MCF 10A (cell line): ENCODE results near the gene OPCML. TPM values are rescaled to one million over a fixed set of nuclear protein-coding genes. Genes with fewer than 3 reads are reported as not detected.

Experiments
- BruUV-seq: library from RNA; stranded (reverse); fragments of 400-500 nt; replicated peaks from 2 replicates; lab custom pipeline; 2021; lab: Mats Ljungman, UMichigan
- CTCF ChIA-PET: fragments of 300-600 bp; sonication (Branson Sonifier 250); formaldehyde crosslinking; extraction: SDS; loops from one replicate; lab custom pipeline; 2021; ENCODE audit warnings: antibody characterized with exemption, inconsistent platforms; lab: Yijun Ruan, JAX
- POLR2A ChIA-PET: fragments of 300-600, 350-650 bp; sonication (Branson Sonifier 250); formaldehyde crosslinking; extraction: SDS; loops from one replicate; lab custom pipeline; 2020; ENCODE audit warnings: antibody characterized with exemption, inconsistent platforms; lab: Yijun Ruan, JAX
- DNase-seq: peaks from one replicate; pipeline ENCODE4 v3.0.0-alpha.2; 2018; ENCODE audit not compliant: unreplicated experiment
- H3K27ac Mint-ChIP-seq: one replicate; pipeline ENCODE4 v1.8.0; 2022; ENCODE audit warnings: mild to moderate bottlenecking, low read depth, mixed read lengths; ENCODE audit not compliant: unreplicated experiment
- H3K27me3 Mint-ChIP-seq: one replicate; pipeline ENCODE4 v1.8.0; 2022; ENCODE audit warnings: mixed read lengths; ENCODE audit not compliant: insufficient read depth, unreplicated experiment
- H3K36me3 Mint-ChIP-seq: one replicate; pipeline ENCODE4 v1.8.0; 2022; ENCODE audit warnings: mild to moderate bottlenecking, moderate library complexity, mixed read lengths; ENCODE audit not compliant: insufficient read depth, unreplicated experiment
- H3K4me1 Mint-ChIP-seq: one replicate; pipeline ENCODE4 v1.8.0; 2022; ENCODE audit warnings: mixed read lengths; ENCODE audit not compliant: insufficient read depth, unreplicated experiment
- H3K4me3 Mint-ChIP-seq: one replicate; pipeline ENCODE4 v1.8.0; 2022; ENCODE audit warnings: mild to moderate bottlenecking, moderate library complexity, mixed read lengths; ENCODE audit not compliant: unreplicated experiment
- H3K9me3 Mint-ChIP-seq: one replicate; pipeline ENCODE4 v1.8.0; 2022; ENCODE audit warnings: mixed read lengths; ENCODE audit not compliant: unreplicated experiment
- CTCF ChIP-seq: fragments of 200-600 bp; IDR thresholded peaks from one replicate; pipeline ENCODE4 v1.8.0; 2022; ENCODE audit warnings: antibody characterized with exemption, mild to moderate bottlenecking; ENCODE audit not compliant: unreplicated experiment
- intact Hi-C: fragments of 100-400 bp; cut with micrococcal nuclease; formaldehyde crosslinking; loops from 2 replicates; pipeline ENCODE4 v1.14.1; 2022
- total RNA-seq: library from RNA; stranded (reverse); gene quantifications from 2 replicates; pipeline ENCODE4 v1.2.3, GENCODE V29; 2022

The OPCML gene
- total RNA-seq, 1 experiment from 2014 or later = not detected

- H3K27ac Mint-ChIP-seq = no peak overlapping the region
- no peaks in the 10 kb centered on the region for H3K4me1 Mint-ChIP-seq
- intact Hi-C loops = no loop called here
- peaks cover 44% of the 10 kb centered on the region for H3K9me3 Mint-ChIP-seq
- ChIA-PET POLR2A (interaction anchor here (0.6 kb wide), 1 partner anchor 34 kb away, joined by 3 read pairs; no protein-coding TSS in a partner anchor), CTCF (no interaction called here)
- no peak overlapping the region for H3K4me3 Mint-ChIP-seq
- DNase-seq = no peak
- TF ChIP-seq CTCF = no peak
- BruUV-seq = no TSS peak
- H3K36me3 Mint-ChIP-seq = no peaks in the 10 kb centered on the region
- no peaks in the 10 kb centered on the region for H3K27me3 Mint-ChIP-seq
Observed at GRCh38 chr11:132755934-132756333, 776.4 kb downstream of the OPCML start.

- Mint-ChIP-seq H3K9me3 (peaks cover 63% of the 10 kb centered on the region), H3K4me3 (no peak overlapping the region), H3K4me1 (no peaks in the 10 kb centered on the region), H3K27me3 (no peaks in the 10 kb centered on the region), H3K27ac (no peak overlapping the region), H3K36me3 (no peaks in the 10 kb centered on the region)
- no peak for TF ChIP-seq CTCF
- DNase-seq = no peak
- BruUV-seq = no TSS peak
- intact Hi-C loops = no loop called here
- ChIA-PET CTCF (no interaction called here), POLR2A (no interaction called here)
Observed at GRCh38 chr11:132751516-132752250, 780.6 kb downstream of the OPCML start.

GRCh38 chr11:132746305-132746704 lies 786.0 kb downstream of the OPCML start:
- peaks cover 52% of the 10 kb centered on the region for H3K9me3 Mint-ChIP-seq
- no peak for TF ChIP-seq CTCF
- no peak for DNase-seq
- ChIA-PET CTCF (interaction anchor here (0.8 kb wide), 1 partner anchor 25 kb away, joined by 4 read pairs; no protein-coding TSS in a partner anchor), POLR2A (no interaction called here)
- BruUV-seq = no TSS peak
- no peaks in the 10 kb centered on the region for H3K27me3 Mint-ChIP-seq
- no peak overlapping the region for H3K4me3 Mint-ChIP-seq
- intact Hi-C loops = no loop called here
- no peak overlapping the region for H3K27ac Mint-ChIP-seq
- H3K36me3 Mint-ChIP-seq = no peaks in the 10 kb centered on the region
- no peaks in the 10 kb centered on the region for H3K4me1 Mint-ChIP-seq

GRCh38 chr11:132745306-132745705 lies 787.0 kb downstream of the OPCML start:
- DNase-seq = no peak
- Mint-ChIP-seq H3K4me3 (no peak overlapping the region), H3K27ac (no peak overlapping the region), H3K9me3 (peaks cover 42% of the 10 kb centered on the region), H3K27me3 (no peaks in the 10 kb centered on the region), H3K36me3 (no peaks in the 10 kb centered on the region), H3K4me1 (no peaks in the 10 kb centered on the region)
- BruUV-seq = no TSS peak
- intact Hi-C loops = no loop called here
- ChIA-PET POLR2A (no interaction called here), CTCF (interaction anchor here (0.8 kb wide), 1 partner anchor 24 kb away, joined by 4 read pairs; no protein-coding TSS in a partner anchor)
- no peak for TF ChIP-seq CTCF
